GM12878 (cell line): Measurements from ENCODE around the gene SLFN11. TPM values are rescaled to one million over a fixed set of nuclear protein-coding genes. Genes with fewer than 3 reads are reported as not detected.

Experiments used
- ATAC-seq: fragments of 200-7000 bp; cut with Tn5 transposase; 3 replicates; pipeline ENCODE4 v1.9.1; 2020; ENCODE audit warnings: mild to moderate bottlenecking, moderate library complexity
- BruUV-seq: library from RNA; stranded (reverse); fragments of 400-500 nt; replicated peaks from 2 replicates; lab custom pipeline; 2021; lab: Mats Ljungman, UMichigan
- CTCF ChIA-PET: fragments of 300-600 bp; sonication (Branson Sonifier 250); formaldehyde crosslinking; extraction: SDS; loops from one replicate; lab custom pipeline; 2021; ENCODE audit warnings: inconsistent platforms; lab: Yijun Ruan, JAX
- POLR2A ChIA-PET: fragments of 350-600 bp; formaldehyde crosslinking; extraction: SDS; loops from one replicate; lab custom pipeline; 2021; ENCODE audit warnings: inconsistent platforms; lab: Charles Lee
- RAD21 ChIA-PET: fragments of 300-600 bp; sonication (Branson Sonifier 250); formaldehyde crosslinking; loops from one replicate; lab custom pipeline; 2023; ENCODE audit warnings: antibody characterized with exemption; ENCODE audit not compliant: unreplicated experiment; lab: Charles Lee
- SMC1A ChIA-PET: fragments of 300-600 bp; sonication (Branson Sonifier 250); formaldehyde crosslinking; loops from one replicate; lab custom pipeline; 2023; ENCODE audit not compliant: unreplicated experiment, uncharacterized antibody; lab: Charles Lee
- DNase-seq: peaks from one replicate; pipeline ENCODE4 v3.0.0-alpha.2; 2011; ENCODE audit warnings: low read depth, low spot score
- FAIRE-seq: peaks from 3 replicates; lab custom pipeline; 2011; peaks lifted over from hg19 to GRCh38; lab: Jason Lieb, UNC
- H2AFZ ChIP-seq: 2 replicates; pipeline ENCODE4 v1.6.0; 2011; ENCODE audit warnings: low read depth, low read length, control low read depth; ENCODE audit not compliant: control insufficient read depth
- H3K27ac ChIP-seq: 2 replicates; pipeline ENCODE4 v1.5.1; 2011; ENCODE audit warnings: control low read depth; ENCODE audit not compliant: control insufficient read depth, insufficient read depth
- H3K27me3 ChIP-seq, 2 experiments: replicated peaks in 1 of 2; 2 replicates each; pipeline versions ENCODE4 v1.6.0 to v1.6.1; 2011; ENCODE audit warnings: low read length in 1 of 2; ENCODE audit not compliant: control insufficient read depth in 2 of 2, insufficient read depth in 2 of 2
- H3K36me3 ChIP-seq, 2 experiments: 2 replicates each; pipeline ENCODE4 v1.5.1; 2011; ENCODE audit warnings: low read length in 1 of 2; ENCODE audit not compliant: control insufficient read depth in 2 of 2, insufficient read depth in 2 of 2
- H3K4me1 ChIP-seq: 2 replicates; pipeline ENCODE4 v1.6.1; 2011; ENCODE audit warnings: mild to moderate bottlenecking, low read length, moderate library complexity, mixed read lengths; ENCODE audit not compliant: control insufficient read depth, insufficient read depth
- H3K4me2 ChIP-seq: 2 replicates; pipeline ENCODE4 v1.6.0; 2011; ENCODE audit warnings: control low read depth; ENCODE audit not compliant: control insufficient read depth, insufficient read depth
- H3K4me3 ChIP-seq: fragments of 200-600 bp; sonication (generic); 2 replicates; pipeline ENCODE4 v1.5.1; 2016
- H3K79me2 ChIP-seq: 2 replicates; pipeline ENCODE4 v1.6.0; 2011; ENCODE audit warnings: low read length; ENCODE audit not compliant: control insufficient read depth, insufficient read depth
- H3K9ac ChIP-seq: 2 replicates; pipeline ENCODE4 v1.8.0; 2011; ENCODE audit warnings: low read length, control low read depth, mixed read lengths; ENCODE audit not compliant: control insufficient read depth, insufficient read depth
- H3K9me3 ChIP-seq: replicated peaks from 3 replicates; pipeline ENCODE4 v1.5.1; 2011; ENCODE audit warnings: mild to moderate bottlenecking, low read length; ENCODE audit not compliant: control insufficient read depth, insufficient read depth
- H4K20me1 ChIP-seq: 2 replicates; pipeline ENCODE4 v1.6.0; 2011; ENCODE audit not compliant: control insufficient read depth, insufficient read depth
- CBX5 ChIP-seq: sonication (generic); IDR thresholded peaks from 2 replicates; pipeline ENCODE4 v1.6.1; 2016; ENCODE audit warnings: low read depth, moderate library complexity, mild to moderate bottlenecking, inconsistent platforms
- CEBPB ChIP-seq, 2 experiments: fragments of 150-350 bp in 1 of 2; IDR thresholded peaks; 2 replicates each; pipeline ENCODE4 v1.6.1; 2012 to 2014; ENCODE audit warnings: low read depth in 2 of 2, low read length in 2 of 2, borderline replicate concordance in 1 of 2, inconsistent platforms in 1 of 2
- HDAC6 ChIP-seq: fragments of 200-600 bp; sonication (generic); IDR thresholded peaks from one replicate; pipeline ENCODE4 v1.8.0; 2017; ENCODE audit warnings: antibody characterized with exemption; ENCODE audit not compliant: unreplicated experiment
- MTA2 ChIP-seq: fragments of 450-650 bp; IDR thresholded peaks from 2 replicates; pipeline ENCODE4 v1.6.1; 2016; ENCODE audit warnings: low read depth, mild to moderate bottlenecking, moderate library complexity
- MYB ChIP-seq: fragments of 150-350 bp; IDR thresholded peaks from 2 replicates; pipeline ENCODE4 v1.6.1; 2014; ENCODE audit warnings: mild to moderate bottlenecking, low read depth, low read length, borderline replicate concordance
- PAX5 ChIP-seq: IDR thresholded peaks from 2 replicates; pipeline ENCODE4 v1.6.1; 2011; ENCODE audit warnings: low read depth, low read length, borderline replicate concordance
- PAX8 ChIP-seq: fragments of 450-650 bp; IDR thresholded peaks from 2 replicates; pipeline ENCODE4 v1.6.1; 2017; ENCODE audit warnings: mild to moderate bottlenecking, moderate library complexity
- POU2F2 ChIP-seq: IDR thresholded peaks from 3 replicates; pipeline ENCODE4 v1.6.1; 2011; ENCODE audit warnings: low read depth, mild to moderate bottlenecking, low read length, borderline replicate concordance
- ZNF384 ChIP-seq: IDR thresholded peaks from 2 replicates; pipeline ENCODE4 v1.6.1; 2012; ENCODE audit warnings: low read depth, mild to moderate bottlenecking, low read length, improper control_type of control experiment, borderline replicate concordance
- WGBS: methylation state at CpG from one replicate; pipeline ENCODE4 v1.1.6; 2016; ENCODE audit warnings: low lambda C conversion rate; ENCODE audit not compliant: insufficient replicate concordance, insufficient coverage; ENCODE audit errors: missing lambda C conversion rate; 5-methylcytosine and 5-hydroxymethylcytosine counted together
- in situ Hi-C: fragments of 300-500 bp; cut with MboI; formaldehyde crosslinking; loops from 9 replicates; pipeline ENCODE4 v1.14.3; 2018; ENCODE audit warnings: mixed read lengths
- intact Hi-C: fragments of 100-400 bp; cut with micrococcal nuclease; formaldehyde crosslinking; loops from one replicate; pipeline ENCODE4 v1.14.2; 2022; ENCODE audit not compliant: unreplicated experiment
- polyA plus RNA-seq, 11 experiments: library from polyadenylated mRNA; depleted of rRNA in 4 of 11; unstranded in 6 of 11; stranded (reverse) in 5 of 11; fragments of >200 nt; fragmentation: Nextera tagmentation in 4 of 11; fragmentation: Illumina TruSeq in 1 of 11; extraction: Ambion mirVana in 4 of 11; extraction: Trizol in 1 of 11; gene quantifications; 1 replicate in 1 of 11; 2 replicates in 10 of 11; pipeline versions ENCODE4 v1.2.1 to v1.2.3, GENCODE V29; 2011 to 2016; ENCODE audit warnings: inconsistent platforms in 2 of 11, missing spikeins in 2 of 11, low read depth in 1 of 11
- total RNA-seq, 4 experiments: library from RNA; depleted of rRNA in 3 of 4; stranded (reverse); fragments of >200 nt in 3 of 4; fragmentation: Illumina TruSeq in 1 of 4; extraction: Trizol in 1 of 4; gene quantifications; 2 replicates each; pipeline versions ENCODE4 v1.2.1 to v1.2.3, GENCODE V29; 2013 to 2021
- TF ChIP-seq, protein P1 (sequence below): IDR thresholded peaks from 2 replicates; pipeline ENCODE4 v1.6.1; 2012; ENCODE audit warnings: mild to moderate bottlenecking, low read depth, low read length
- TF ChIP-seq, protein P2 (sequence below): fragments of 450-650 bp; IDR thresholded peaks from 2 replicates; pipeline ENCODE4 v1.6.1; 2017; ENCODE audit warnings: borderline replicate concordance
- TF ChIP-seq, protein P3 (sequence below): fragments of 450-650 bp; IDR thresholded peaks from 2 replicates; pipeline ENCODE4 v1.6.1; 2018; ENCODE audit warnings: mild to moderate bottlenecking, low read depth, moderate library complexity; ENCODE audit not compliant: partially characterized antibody

SLFN11 gene
- total and polyA plus RNA-seq, 10 of the 15 experiments (the other 5 are each of a cell fraction or from before 2014, with no cell fraction given): 2.1 to 38.9 (median 30.6) TPM

DNA sequence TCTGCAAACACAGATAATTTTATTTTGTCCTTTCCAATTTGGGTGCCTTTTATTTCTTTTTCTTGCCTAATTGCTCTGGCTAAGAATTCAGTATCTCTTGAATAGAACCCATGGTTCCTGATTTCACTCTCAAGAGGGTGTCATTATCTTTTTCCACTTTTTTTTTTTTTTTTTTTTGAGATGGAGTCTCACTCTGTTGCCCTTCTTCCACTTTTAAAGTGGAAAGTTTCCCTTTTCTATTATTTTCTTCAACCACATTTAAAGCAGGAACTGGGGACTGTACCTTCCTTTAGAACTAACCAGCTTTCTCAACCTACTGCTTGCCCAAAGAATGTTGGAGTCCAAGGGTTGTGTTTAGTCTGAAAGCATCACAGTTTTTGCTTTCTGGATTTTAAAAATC lies 31.1 kb downstream of the SLFN11 start (continued):
- TF ChIP-seq, protein P1, sequence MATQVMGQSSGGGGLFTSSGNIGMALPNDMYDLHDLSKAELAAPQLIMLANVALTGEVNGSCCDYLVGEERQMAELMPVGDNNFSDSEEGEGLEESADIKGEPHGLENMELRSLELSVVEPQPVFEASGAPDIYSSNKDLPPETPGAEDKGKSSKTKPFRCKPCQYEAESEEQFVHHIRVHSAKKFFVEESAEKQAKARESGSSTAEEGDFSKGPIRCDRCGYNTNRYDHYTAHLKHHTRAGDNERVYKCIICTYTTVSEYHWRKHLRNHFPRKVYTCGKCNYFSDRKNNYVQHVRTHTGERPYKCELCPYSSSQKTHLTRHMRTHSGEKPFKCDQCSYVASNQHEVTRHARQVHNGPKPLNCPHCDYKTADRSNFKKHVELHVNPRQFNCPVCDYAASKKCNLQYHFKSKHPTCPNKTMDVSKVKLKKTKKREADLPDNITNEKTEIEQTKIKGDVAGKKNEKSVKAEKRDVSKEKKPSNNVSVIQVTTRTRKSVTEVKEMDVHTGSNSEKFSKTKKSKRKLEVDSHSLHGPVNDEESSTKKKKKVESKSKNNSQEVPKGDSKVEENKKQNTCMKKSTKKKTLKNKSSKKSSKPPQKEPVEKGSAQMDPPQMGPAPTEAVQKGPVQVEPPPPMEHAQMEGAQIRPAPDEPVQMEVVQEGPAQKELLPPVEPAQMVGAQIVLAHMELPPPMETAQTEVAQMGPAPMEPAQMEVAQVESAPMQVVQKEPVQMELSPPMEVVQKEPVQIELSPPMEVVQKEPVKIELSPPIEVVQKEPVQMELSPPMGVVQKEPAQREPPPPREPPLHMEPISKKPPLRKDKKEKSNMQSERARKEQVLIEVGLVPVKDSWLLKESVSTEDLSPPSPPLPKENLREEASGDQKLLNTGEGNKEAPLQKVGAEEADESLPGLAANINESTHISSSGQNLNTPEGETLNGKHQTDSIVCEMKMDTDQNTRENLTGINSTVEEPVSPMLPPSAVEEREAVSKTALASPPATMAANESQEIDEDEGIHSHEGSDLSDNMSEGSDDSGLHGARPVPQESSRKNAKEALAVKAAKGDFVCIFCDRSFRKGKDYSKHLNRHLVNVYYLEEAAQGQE: no peak
- no peak for TF ChIP-seq POU2F2
- no peak for TF ChIP-seq CEBPB (IDR thresholded peaks at IDR 0.05; ENCODE audit: borderline replicate concordance in 1 of 2, low read depth in 2 of 2, low read length in 2 of 2)
- TF ChIP-seq, protein P2, sequence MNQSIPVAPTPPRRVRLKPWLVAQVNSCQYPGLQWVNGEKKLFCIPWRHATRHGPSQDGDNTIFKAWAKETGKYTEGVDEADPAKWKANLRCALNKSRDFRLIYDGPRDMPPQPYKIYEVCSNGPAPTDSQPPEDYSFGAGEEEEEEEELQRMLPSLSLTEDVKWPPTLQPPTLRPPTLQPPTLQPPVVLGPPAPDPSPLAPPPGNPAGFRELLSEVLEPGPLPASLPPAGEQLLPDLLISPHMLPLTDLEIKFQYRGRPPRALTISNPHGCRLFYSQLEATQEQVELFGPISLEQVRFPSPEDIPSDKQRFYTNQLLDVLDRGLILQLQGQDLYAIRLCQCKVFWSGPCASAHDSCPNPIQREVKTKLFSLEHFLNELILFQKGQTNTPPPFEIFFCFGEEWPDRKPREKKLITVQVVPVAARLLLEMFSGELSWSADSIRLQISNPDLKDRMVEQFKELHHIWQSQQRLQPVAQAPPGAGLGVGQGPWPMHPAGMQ: no peak

DNA sequence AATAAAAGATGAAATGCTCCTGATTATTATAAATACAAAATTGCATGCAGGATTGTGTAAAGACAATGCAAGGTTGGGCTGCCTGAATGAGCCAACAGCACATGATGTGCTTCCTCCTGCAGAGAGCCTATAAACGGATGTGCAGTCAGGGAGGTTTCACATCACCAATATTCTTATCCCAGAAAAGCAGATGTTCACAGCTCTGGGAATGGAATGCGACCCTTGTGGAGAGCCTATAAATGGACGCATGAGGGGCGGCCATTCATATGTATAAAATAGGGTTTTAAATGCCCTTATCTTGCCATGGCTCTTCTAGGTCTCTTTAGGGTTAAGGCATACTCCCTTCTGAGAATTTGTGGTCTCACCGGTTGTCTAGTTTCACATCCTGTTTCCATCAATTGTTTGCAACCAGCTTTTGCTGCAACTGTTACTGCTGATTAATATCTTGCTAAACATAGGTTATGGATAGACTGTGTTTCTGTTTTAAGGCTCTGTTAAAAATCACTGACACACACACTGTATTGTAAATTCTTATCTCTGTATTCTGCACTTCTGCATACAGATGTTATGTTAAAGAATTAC lies 31.9 kb downstream of the SLFN11 start:
- Histone ChIP-seq H2AFZ (no peak overlapping the region), H3K4me1 (peaks cover 13% of the 10 kb centered on the region), H4K20me1 (no peaks in the 10 kb centered on the region; the same call in 1 of the 2 replicates), H3K79me2 (no peaks in the 10 kb centered on the region), H3K9ac (no peak overlapping the region), H3K4me2 (no peak overlapping the region; the same call in 1 of the 2 replicates), H3K9me3 (peaks cover 2% of the 10 kb centered on the region), H3K36me3 (no peaks in the 10 kb centered on the region), H3K27me3 (peaks cover 2 to 27% of the 10 kb centered on the region in 2 experiments), H3K27ac (no peak overlapping the region), H3K4me3 (no peak overlapping the region)
- ChIA-PET CTCF (interaction anchor here (1.0 to 1.7 kb wide), 2 partner anchors 28 to 192 kb away, joined by 4 read pairs; no protein-coding TSS in a partner anchor), RAD21 (interaction anchor here (0.7 to 2.0 kb wide), 3 partner anchors 10 to 146 kb away, joined by 3 to 4 read pairs (median 3); partner anchors contain the start of gene SLFN11), SMC1A (interaction anchor here (0.6 to 1.2 kb wide), 3 partner anchors 92 to 197 kb away, joined by 3 read pairs; no protein-coding TSS in a partner anchor), POLR2A (no interaction called here)
- DNase-seq: peak; percentile 71
- intact Hi-C loops (no loop called here), in situ Hi-C loops (no loop called here)
- no TSS peak for BruUV-seq
- peak; percentile 75 for FAIRE-seq
- peak; percentile 52 for ATAC-seq
- WGBS: 0% methylated on average over 5 of the region's 5 CpGs
- no peak for TF ChIP-seq PAX8
- TF ChIP-seq MYB: no peak
- TF ChIP-seq HDAC6: no peak
- no peak for TF ChIP-seq ZNF384
- TF ChIP-seq, protein P3, sequence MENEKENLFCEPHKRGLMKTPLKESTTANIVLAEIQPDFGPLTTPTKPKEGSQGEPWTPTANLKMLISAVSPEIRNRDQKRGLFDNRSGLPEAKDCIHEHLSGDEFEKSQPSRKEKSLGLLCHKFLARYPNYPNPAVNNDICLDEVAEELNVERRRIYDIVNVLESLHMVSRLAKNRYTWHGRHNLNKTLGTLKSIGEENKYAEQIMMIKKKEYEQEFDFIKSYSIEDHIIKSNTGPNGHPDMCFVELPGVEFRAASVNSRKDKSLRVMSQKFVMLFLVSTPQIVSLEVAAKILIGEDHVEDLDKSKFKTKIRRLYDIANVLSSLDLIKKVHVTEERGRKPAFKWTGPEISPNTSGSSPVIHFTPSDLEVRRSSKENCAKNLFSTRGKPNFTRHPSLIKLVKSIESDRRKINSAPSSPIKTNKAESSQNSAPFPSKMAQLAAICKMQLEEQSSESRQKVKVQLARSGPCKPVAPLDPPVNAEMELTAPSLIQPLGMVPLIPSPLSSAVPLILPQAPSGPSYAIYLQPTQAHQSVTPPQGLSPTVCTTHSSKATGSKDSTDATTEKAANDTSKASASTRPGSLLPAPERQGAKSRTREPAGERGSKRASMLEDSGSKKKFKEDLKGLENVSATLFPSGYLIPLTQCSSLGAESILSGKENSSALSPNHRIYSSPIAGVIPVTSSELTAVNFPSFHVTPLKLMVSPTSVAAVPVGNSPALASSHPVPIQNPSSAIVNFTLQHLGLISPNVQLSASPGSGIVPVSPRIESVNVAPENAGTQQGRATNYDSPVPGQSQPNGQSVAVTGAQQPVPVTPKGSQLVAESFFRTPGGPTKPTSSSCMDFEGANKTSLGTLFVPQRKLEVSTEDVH: no peak
- peak; percentile 48; the same call in 1 of the 2 replicates for TF ChIP-seq CBX5
- TF ChIP-seq PAX5: peak; percentile 44; the same call in 1 of the 2 replicates
- TF ChIP-seq MTA2: peak; percentile 57; the same call in 1 of the 2 replicates
